HG03378 (cell line): ENCODE results near the gene PPP2R5C.
A peak's percentile ranks its signal among the peaks of the same experiment; 100 is the strongest.
"Not testable (repeated sequence)": the region's sequence is repeated elsewhere in the genome, so short reads cannot be mapped to it uniquely, and the experiment has no call there.

Experiments used
- ATAC-seq: cut with Tn5 transposase; IDR thresholded peaks from one replicate; pipeline ENCODE4 v1.9.1; 2021; ENCODE audit warnings: mild to moderate bottlenecking, moderate library complexity; ENCODE audit not compliant: unreplicated experiment

The PPP2R5C gene

GRCh38 chr14:101761032-101761880 is at the start of gene PPP2R5C:
TSS of gene PPP2R5C (plus strand) at chr14:101761709. CDS start at chr14:101761894, 185 bp downstream.
- ATAC-seq, result peak; percentile 42

GRCh38 chr14:101711857-101712233 is 49.7 kb upstream of the PPP2R5C start:
- ATAC-seq, result not testable (repeated sequence)

GRCh38 chr14:101712341-101712740 is 49.2 kb upstream of the PPP2R5C start:
- not testable (repeated sequence) for ATAC-seq

- not testable (repeated sequence) for ATAC-seq
Measured at GRCh38 chr14:101713091-101713490, 48.4 kb upstream of the PPP2R5C start.

GRCh38 chr14:101713621-101714349 is 47.7 kb upstream of the PPP2R5C start:
- ATAC-seq, result no peak

GRCh38 chr14:101714394-101714793 is 47.1 kb upstream of the PPP2R5C start:
- no peak for ATAC-seq

- no peak for ATAC-seq
Measured at GRCh38 chr14:101715210-101716076, 46.1 kb upstream of the PPP2R5C start.

- no peak for ATAC-seq
Measured at GRCh38 chr14:101716077-101716950, 45.2 kb upstream of the PPP2R5C start.

- no peak for ATAC-seq
Measured at GRCh38 chr14:101716956-101717662, 44.4 kb upstream of the PPP2R5C start.

GRCh38 chr14:101717663-101718490 is 43.6 kb upstream of the PPP2R5C start:
- no peak for ATAC-seq

GRCh38 chr14:101719045-101719645 is 42.4 kb upstream of the PPP2R5C start:
- ATAC-seq, result no peak

- ATAC-seq, result no peak
Measured at GRCh38 chr14:101719708-101720107, 41.8 kb upstream of the PPP2R5C start.

- ATAC-seq, result no peak
Measured at GRCh38 chr14:101721111-101721510, 40.4 kb upstream of the PPP2R5C start.

- ATAC-seq, result peak; percentile 59
Measured at GRCh38 chr14:101721951-101722661, 39.4 kb upstream of the PPP2R5C start.

GRCh38 chr14:101723061-101723595 is 38.4 kb upstream of the PPP2R5C start:
- ATAC-seq, result no peak

GRCh38 chr14:101725652-101726051 is 35.9 kb upstream of the PPP2R5C start:
- not testable (repeated sequence) for ATAC-seq

GRCh38 chr14:101726295-101726953 is 35.1 kb upstream of the PPP2R5C start:
- ATAC-seq, result no peak
